Tongue (tissue), 2 donors: Measurements from ENCODE around the gene ESM1. TPM values are rescaled to one million over a fixed set of nuclear protein-coding genes. Genes with fewer than 3 reads are reported as not detected.
"Not testable (repeated sequence)": the region's sequence is repeated elsewhere in the genome, so short reads cannot be mapped to it uniquely, and the experiment has no call there.

Experiments used
- DNase-seq: peaks from one replicate; pipeline ENCODE4 v3.0.0-alpha.2; 2015
- total RNA-seq: library from RNA; depleted of rRNA; stranded (reverse); fragments of >200 nt; gene quantifications from one replicate; pipeline ENCODE4 v1.2.3, GENCODE V29; 2014

ESM1 gene
- 5.0 TPM for total RNA-seq

- DNase-seq = peak; percentile 82
Measured at GRCh38 chr5:54985301-54986268, at the start of gene ESM1. Gene ESM1 (minus strand): TSS chr5:54985593. CDS start chr5:54985517, 76 bp downstream.

GRCh38 chr5:55033568-55033967 is 48.2 kb upstream of the ESM1 start:
- DNase-seq = no peak

GRCh38 chr5:55031492-55031891 is 46.1 kb upstream of the ESM1 start:
- no peak for DNase-seq

- peak; percentile 11 for DNase-seq
Measured at GRCh38 chr5:55030676-55031369, 45.4 kb upstream of the ESM1 start.

GRCh38 chr5:55030220-55030619 is 44.8 kb upstream of the ESM1 start:
- no peak for DNase-seq

GRCh38 chr5:55027595-55027994 is 42.2 kb upstream of the ESM1 start:
- DNase-seq = no peak

GRCh38 chr5:55022450-55022849 is 37.1 kb upstream of the ESM1 start:
- DNase-seq = no peak

GRCh38 chr5:55021821-55022220 is 36.4 kb upstream of the ESM1 start:
- DNase-seq = peak; percentile 32

- peak; percentile 53 for DNase-seq
Measured at GRCh38 chr5:55021410-55021809, 36.0 kb upstream of the ESM1 start.

- not testable (repeated sequence) for DNase-seq
Measured at GRCh38 chr5:55010149-55010548, 24.8 kb upstream of the ESM1 start.

GRCh38 chr5:55004729-55005128 is 19.3 kb upstream of the ESM1 start:
- DNase-seq = no peak

- no peak for DNase-seq
Measured at GRCh38 chr5:55003432-55004065, 18.2 kb upstream of the ESM1 start.

- DNase-seq = not testable (repeated sequence)
Measured at GRCh38 chr5:55002166-55002565, 16.8 kb upstream of the ESM1 start.

- peak; percentile 32 for DNase-seq
Measured at GRCh38 chr5:54997081-54997480, 11.7 kb upstream of the ESM1 start.

- peak; percentile 87 for DNase-seq
Measured at GRCh38 chr5:54996466-54996865, 11.1 kb upstream of the ESM1 start.

- DNase-seq = no peak
Measured at GRCh38 chr5:54995168-54995567, 9.8 kb upstream of the ESM1 start.

GRCh38 chr5:54994628-54995027 is 9.2 kb upstream of the ESM1 start:
- DNase-seq = no peak

GRCh38 chr5:54993318-54993717 is 7.9 kb upstream of the ESM1 start:
- DNase-seq = no peak

GRCh38 chr5:54991416-54991815 is 6.0 kb upstream of the ESM1 start:
- peak; percentile 91 for DNase-seq

- peak; percentile 10 for DNase-seq
Measured at GRCh38 chr5:54990841-54991258, 5.5 kb upstream of the ESM1 start.

- no peak for DNase-seq
Measured at GRCh38 chr5:54988817-54989216, 3.4 kb upstream of the ESM1 start.

GRCh38 chr5:54988218-54988617 is 2.8 kb upstream of the ESM1 start:
- DNase-seq = no peak

GRCh38 chr5:54986269-54986654 is 869 bp upstream of the ESM1 start:
- peak; percentile 24 for DNase-seq
